ENCODE data around the gene C22orf39.

DNA sequence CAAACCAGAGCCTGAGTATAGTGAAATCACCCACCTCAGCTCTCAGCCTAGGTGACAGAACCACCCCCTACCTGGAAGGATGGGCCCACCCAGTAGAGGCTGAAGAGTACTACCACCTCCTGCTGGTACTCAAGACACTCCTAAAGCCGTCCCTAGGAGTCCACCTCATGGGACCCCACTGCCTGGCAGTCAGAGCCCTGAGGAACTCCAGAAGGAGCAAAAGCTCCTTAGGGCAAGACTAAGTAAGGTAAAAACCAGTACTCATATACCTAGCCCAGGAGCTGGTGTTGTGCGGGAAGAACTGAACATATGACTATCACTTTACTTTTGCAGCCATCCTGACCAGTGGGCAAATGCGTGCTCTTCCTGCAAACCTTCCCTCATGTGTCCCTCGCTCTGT is 52.2 kb downstream of the C22orf39 start:
- TF ChIP-seq, protein P1, sequence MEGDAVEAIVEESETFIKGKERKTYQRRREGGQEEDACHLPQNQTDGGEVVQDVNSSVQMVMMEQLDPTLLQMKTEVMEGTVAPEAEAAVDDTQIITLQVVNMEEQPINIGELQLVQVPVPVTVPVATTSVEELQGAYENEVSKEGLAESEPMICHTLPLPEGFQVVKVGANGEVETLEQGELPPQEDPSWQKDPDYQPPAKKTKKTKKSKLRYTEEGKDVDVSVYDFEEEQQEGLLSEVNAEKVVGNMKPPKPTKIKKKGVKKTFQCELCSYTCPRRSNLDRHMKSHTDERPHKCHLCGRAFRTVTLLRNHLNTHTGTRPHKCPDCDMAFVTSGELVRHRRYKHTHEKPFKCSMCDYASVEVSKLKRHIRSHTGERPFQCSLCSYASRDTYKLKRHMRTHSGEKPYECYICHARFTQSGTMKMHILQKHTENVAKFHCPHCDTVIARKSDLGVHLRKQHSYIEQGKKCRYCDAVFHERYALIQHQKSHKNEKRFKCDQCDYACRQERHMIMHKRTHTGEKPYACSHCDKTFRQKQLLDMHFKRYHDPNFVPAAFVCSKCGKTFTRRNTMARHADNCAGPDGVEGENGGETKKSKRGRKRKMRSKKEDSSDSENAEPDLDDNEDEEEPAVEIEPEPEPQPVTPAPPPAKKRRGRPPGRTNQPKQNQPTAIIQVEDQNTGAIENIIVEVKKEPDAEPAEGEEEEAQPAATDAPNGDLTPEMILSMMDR (conservative IDR thresholded peaks at IDR 0.05; ENCODE audit: low read depth, low read length): no peak
- TF ChIP-seq EZH2 (IDR thresholded peaks at IDR 0.05; ENCODE audit: borderline replicate concordance, low read depth, low read length, poor library complexity, severe bottlenecking): no peak

Measured in A673 (cell line).